ENCODE results near the gene HMCN2.

HMCN2 gene

GRCh38 chr9:130265431-130266235 lies at the start of gene HMCN2:
TSS of gene HMCN2 (plus strand) at chr9:130265760. CDS start at chr9:130265879, 119 bp downstream.
- DNase-seq, result no peak

GRCh38 chr9:130217838-130218237 lies 47.7 kb upstream of the HMCN2 start:
- no peak for DNase-seq

GRCh38 chr9:130219661-130220096 lies 45.9 kb upstream of the HMCN2 start:
- DNase-seq, result no peak

- no peak for DNase-seq
Measured at GRCh38 chr9:130220352-130220751, 45.2 kb upstream of the HMCN2 start.

- DNase-seq, result no peak
Measured at GRCh38 chr9:130222833-130223232, 42.7 kb upstream of the HMCN2 start.

GRCh38 chr9:130225071-130225470 lies 40.5 kb upstream of the HMCN2 start:
- no peak for DNase-seq

GRCh38 chr9:130225586-130225985 lies 40.0 kb upstream of the HMCN2 start:
- no peak for DNase-seq

GRCh38 chr9:130226112-130226511 lies 39.4 kb upstream of the HMCN2 start:
- DNase-seq, result no peak

GRCh38 chr9:130227833-130228232 lies 37.7 kb upstream of the HMCN2 start:
- no peak for DNase-seq

GRCh38 chr9:130229759-130230158 lies 35.8 kb upstream of the HMCN2 start:
- no peak for DNase-seq

- no peak for DNase-seq
Measured at GRCh38 chr9:130230631-130231030, 34.9 kb upstream of the HMCN2 start.

- no peak for DNase-seq
Measured at GRCh38 chr9:130232899-130233586, 32.5 kb upstream of the HMCN2 start.

GRCh38 chr9:130233587-130233945 lies 32.0 kb upstream of the HMCN2 start:
- no peak for DNase-seq

- no peak for DNase-seq
Measured at GRCh38 chr9:130234340-130235260, 31.0 kb upstream of the HMCN2 start.

GRCh38 chr9:130235558-130236435 lies 29.8 kb upstream of the HMCN2 start:
- DNase-seq, result peak; percentile 83

- no peak for DNase-seq
Measured at GRCh38 chr9:130236436-130236985, 29.0 kb upstream of the HMCN2 start.

- no peak for DNase-seq
Measured at GRCh38 chr9:130237076-130237475, 28.5 kb upstream of the HMCN2 start.

- DNase-seq, result no peak
Measured at GRCh38 chr9:130237763-130238524, 27.6 kb upstream of the HMCN2 start.

- DNase-seq, result no peak
Measured at GRCh38 chr9:130239363-130239695, 26.2 kb upstream of the HMCN2 start.

- DNase-seq, result peak; percentile 70
Measured at GRCh38 chr9:130239741-130240241, 25.8 kb upstream of the HMCN2 start.
